ENCODE data around the gene DGKQ. TPM values are rescaled to one million over a fixed set of nuclear protein-coding genes. Genes with fewer than 3 reads are reported as not detected.
A peak's percentile ranks its signal among the peaks of the same experiment; 100 is the strongest.

Gene DGKQ
- total and polyA plus RNA-seq, 2 donors from 2014 or later = 3.5 to 13.7 TPM

DNA sequence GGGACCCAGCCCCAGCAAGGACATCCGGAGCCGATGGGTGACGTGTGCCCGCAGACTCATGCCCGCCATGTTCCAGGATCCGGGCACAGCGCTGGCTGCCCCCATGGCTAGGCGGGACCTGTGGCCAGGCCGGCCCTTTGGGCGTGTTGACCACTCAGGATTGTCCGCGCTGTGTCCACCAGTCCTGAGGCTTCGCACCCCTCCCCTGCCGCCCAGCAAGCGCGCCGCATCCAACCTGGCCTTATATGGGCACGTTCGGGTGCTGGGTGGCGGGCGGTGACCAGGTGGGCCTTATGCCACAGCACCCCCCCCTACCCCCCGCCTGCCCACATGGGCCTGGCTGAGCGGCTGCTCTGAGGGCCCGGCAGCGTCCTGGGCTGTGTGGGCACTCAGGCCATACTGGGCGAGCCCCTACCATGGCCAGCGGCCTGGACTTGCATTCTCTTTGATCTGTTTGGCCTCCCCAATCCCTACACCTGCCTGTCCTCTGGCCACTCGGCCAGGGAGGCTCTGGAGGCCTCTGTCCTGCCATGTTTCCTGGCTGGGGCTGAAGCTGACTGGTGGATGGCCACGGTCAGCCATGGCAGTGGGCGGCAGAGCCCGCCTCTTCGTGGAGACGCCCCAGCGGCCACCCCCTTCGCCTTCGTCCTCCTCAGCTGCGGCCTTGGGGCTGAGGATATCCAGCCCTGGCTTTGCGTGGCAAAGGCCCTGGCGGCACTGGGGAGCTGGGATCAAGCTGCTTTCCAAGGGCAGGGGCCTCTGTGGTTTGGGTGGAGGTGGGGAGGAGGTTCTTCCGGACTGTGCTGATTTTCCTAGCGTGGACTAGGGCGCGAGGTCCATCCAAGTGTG, 40.1 kb upstream of the DGKQ start:
- intact Hi-C loops (cut with DNase I) = no loop called here
- no peak for TF ChIP-seq CTCF (IDR thresholded peaks at IDR 0.05; ENCODE audit: borderline replicate concordance, extremely low read depth, insufficient read depth)
- no peaks in the 10 kb centered on the region for H3K9me3 ChIP-seq (ENCODE audit: control insufficient read depth in 2 of 3, insufficient read depth in 1 of 3, low read length in 3 of 3)
- H3K4me1 ChIP-seq (ENCODE audit: control insufficient read depth in 2 of 3, insufficient read depth in 2 of 3, low read depth in 1 of 3, low read length in 3 of 3) = peaks cover 0 to 13% (median 0%) of the 10 kb centered on the region in 3 donors
- H3K4me3 ChIP-seq (ENCODE audit: low read length in 3 of 3) = no peak overlapping the region
- peaks cover 2% of the 10 kb centered on the region for H3K27me3 ChIP-seq (ENCODE audit: control insufficient read depth, insufficient read depth, low read length)
- H3K9ac ChIP-seq (ENCODE audit: low read length in 3 of 3) = no peak overlapping the region
- peaks cover 0 to 5% (median 0%) of the 10 kb centered on the region in 3 donors for H3K36me3 ChIP-seq (ENCODE audit: control insufficient read depth in 2 of 3, insufficient read depth in 3 of 3, low read length in 3 of 3)
- H3K27ac ChIP-seq (ENCODE audit: low read depth in 2 of 2, low read length in 2 of 2) = peak overlapping the region in 1 of 2 donors; percentile 22
- DNase-seq = no peak
- FAIRE-seq = no peak

DNA sequence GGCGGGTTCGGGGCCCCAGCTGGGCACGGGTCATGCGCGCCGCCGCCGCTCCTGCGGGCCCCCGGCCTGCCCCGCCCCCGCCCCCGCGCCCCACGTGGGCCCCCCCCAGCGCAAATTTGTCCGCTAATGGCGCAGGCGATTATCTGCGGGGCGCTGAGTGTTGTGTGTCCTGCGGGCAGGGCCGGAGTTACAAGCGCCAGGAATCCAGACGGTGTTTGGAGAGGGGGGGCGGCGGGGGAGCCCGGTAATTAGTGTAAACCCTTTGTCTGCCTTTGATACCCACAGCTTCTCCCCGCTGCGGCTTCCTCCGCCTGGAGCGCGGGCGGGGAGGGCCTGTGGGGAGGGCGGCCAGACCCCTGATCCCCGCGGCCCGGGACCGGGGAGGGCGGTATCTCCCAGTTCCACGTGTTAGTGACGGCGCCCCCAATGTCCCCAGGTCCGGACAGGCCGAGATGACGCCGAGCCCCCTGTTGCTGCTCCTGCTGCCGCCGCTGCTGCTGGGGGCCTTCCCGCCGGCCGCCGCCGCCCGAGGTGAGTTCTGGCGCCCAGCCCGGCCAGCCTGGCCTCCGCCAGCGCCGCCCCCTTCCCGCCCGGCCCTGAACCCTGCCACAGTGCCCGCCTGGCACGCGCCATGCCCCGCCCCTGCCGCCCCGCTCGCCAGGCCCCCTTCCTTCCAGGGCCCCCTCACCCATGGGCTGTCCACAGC, 38.8 kb upstream of the DGKQ start:
- peak overlapping the region in 1 of 3 donors; percentile 39 for H3K4me3 ChIP-seq (ENCODE audit: low read length in 3 of 3)
- H3K27me3 ChIP-seq (ENCODE audit: control insufficient read depth, insufficient read depth, low read length) = peaks cover 2% of the 10 kb centered on the region
- H3K9me3 ChIP-seq (ENCODE audit: control insufficient read depth in 2 of 3, insufficient read depth in 1 of 3, low read length in 3 of 3) = no peaks in the 10 kb centered on the region
- H3K36me3 ChIP-seq (ENCODE audit: control insufficient read depth in 2 of 3, insufficient read depth in 3 of 3, low read length in 3 of 3) = peaks cover 0 to 5% (median 0%) of the 10 kb centered on the region in 3 donors
- peak overlapping the region in 1 of 3 donors; percentile 7 for H3K9ac ChIP-seq (ENCODE audit: low read length in 3 of 3)
- intact Hi-C loops (cut with DNase I) = no loop called here
- FAIRE-seq (no peak), DNase-seq (peak in 2 of 5 donors; percentile 70 to 87)
- no peak overlapping the region for H3K27ac ChIP-seq (ENCODE audit: low read depth in 2 of 2, low read length in 2 of 2)
- TF ChIP-seq CTCF (IDR thresholded peaks at IDR 0.05; ENCODE audit: borderline replicate concordance, extremely low read depth, insufficient read depth) = no peak
- peaks cover 0 to 13% (median 0%) of the 10 kb centered on the region in 3 donors for H3K4me1 ChIP-seq (ENCODE audit: control insufficient read depth in 2 of 3, insufficient read depth in 2 of 3, low read depth in 1 of 3, low read length in 3 of 3)

- DNase-seq (no peak), FAIRE-seq (no peak)
- Histone ChIP-seq H3K9ac (ENCODE audit: low read length in 3 of 3) (no peak overlapping the region), H3K4me3 (ENCODE audit: low read length in 3 of 3) (no peak overlapping the region), H3K36me3 (ENCODE audit: control insufficient read depth in 2 of 3, insufficient read depth in 3 of 3, low read length in 3 of 3) (peaks cover 0 to 5% (median 0%) of the 10 kb centered on the region in 3 donors), H3K4me1 (ENCODE audit: control insufficient read depth in 2 of 3, insufficient read depth in 2 of 3, low read depth in 1 of 3, low read length in 3 of 3) (peaks cover 0 to 13% (median 0%) of the 10 kb centered on the region in 3 donors), H3K9me3 (ENCODE audit: control insufficient read depth in 2 of 3, insufficient read depth in 1 of 3, low read length in 3 of 3) (no peaks in the 10 kb centered on the region), H3K27me3 (ENCODE audit: control insufficient read depth, insufficient read depth, low read length) (peaks cover 2% of the 10 kb centered on the region), H3K27ac (ENCODE audit: low read depth in 2 of 2, low read length in 2 of 2) (no peak overlapping the region)
- intact Hi-C loops (cut with DNase I) = no loop called here
- TF ChIP-seq CTCF (IDR thresholded peaks at IDR 0.05; ENCODE audit: borderline replicate concordance, extremely low read depth, insufficient read depth) = no peak
These were observed 38.3 kb upstream of the DGKQ start for GRCh38 chr4:1011666-1012033.

Data from kidney (tissue), 14 donors.